WTC11 (cell line): ENCODE measurements around the gene CHN1. TPM values are rescaled to one million over a fixed set of nuclear protein-coding genes. Genes with fewer than 3 reads are reported as not detected.

ENCODE experiments used
- ATAC-seq: fragments of 200-7000 bp; cut with Tn5 transposase; 2 replicates; pipeline ENCODE4 v1.10.0; 2021; ENCODE audit warnings: mild to moderate bottlenecking, moderate library complexity
- CTCF ChIA-PET: fragments of 300-600 bp; sonication (Branson Sonifier 250); formaldehyde crosslinking; loops from one replicate; lab custom pipeline; 2021; ENCODE audit warnings: antibody characterized with exemption; lab: Charles Lee
- POLR2A ChIA-PET: fragments of 350-600 bp; sonication (Branson Sonifier 250); formaldehyde crosslinking; loops from one replicate; lab custom pipeline; 2021; ENCODE audit warnings: antibody characterized with exemption; lab: Charles Lee
- DNase-seq: peaks from one replicate; pipeline ENCODE4 v3.0.0; 2021; ENCODE audit warnings: low spot score
- H3K27ac Mint-ChIP-seq: 2 replicates; pipeline ENCODE4 v1.8.0; 2021; ENCODE audit warnings: mixed read lengths
- H3K27me3 Mint-ChIP-seq: 2 replicates; pipeline ENCODE4 v1.8.0; 2021; ENCODE audit warnings: low read depth, mild to moderate bottlenecking, moderate library complexity, mixed read lengths
- H3K36me3 Mint-ChIP-seq: 2 replicates; pipeline ENCODE4 v1.8.0; 2021; ENCODE audit warnings: mixed read lengths
- H3K4me1 Mint-ChIP-seq: 2 replicates; pipeline ENCODE4 v1.8.0; 2022; ENCODE audit warnings: mixed read lengths
- H3K4me3 Mint-ChIP-seq: 2 replicates; pipeline ENCODE4 v1.8.0; 2021; ENCODE audit warnings: mild to moderate bottlenecking, moderate library complexity, mixed read lengths
- H3K9me3 Mint-ChIP-seq: 2 replicates; pipeline ENCODE4 v1.8.0; 2021; ENCODE audit warnings: mixed read lengths
- AR ChIP-seq: fragments of 250-450 bp; sonication (Bioruptor Pico); IDR thresholded peaks from 2 replicates; pipeline ENCODE4 v1.9.0; 2021; ENCODE audit warnings: mild to moderate bottlenecking
- ATF6 ChIP-seq: sonication (generic); formaldehyde crosslinking; IDR thresholded peaks from 2 replicates; pipeline ENCODE4 v1.8.1; 2023; ENCODE audit warnings: mild to moderate bottlenecking, missing genetic modification reagents
- CBFB ChIP-seq: sonication (generic); formaldehyde crosslinking; IDR thresholded peaks from 2 replicates; pipeline ENCODE4 v1.8.1; 2022; ENCODE audit warnings: mild to moderate bottlenecking, low read depth, missing genetic modification reagents
- CREB1 ChIP-seq: sonication (generic); formaldehyde crosslinking; IDR thresholded peaks from 2 replicates; pipeline ENCODE4 v1.8.0; 2023; ENCODE audit warnings: mild to moderate bottlenecking, missing genetic modification reagents
- FOXK1 ChIP-seq: sonication (generic); formaldehyde crosslinking; IDR thresholded peaks from 2 replicates; pipeline ENCODE4 v1.8.0; 2022; ENCODE audit warnings: mild to moderate bottlenecking, moderate library complexity, missing genetic modification reagents
- FOXP4 ChIP-seq: sonication (generic); formaldehyde crosslinking; IDR thresholded peaks from 2 replicates; pipeline ENCODE4 v1.8.0; 2022; ENCODE audit warnings: mild to moderate bottlenecking, missing genetic modification reagents
- GTF2I ChIP-seq: fragments of 250-450 bp; sonication (Bioruptor Pico); conservative IDR thresholded peaks from 2 replicates; pipeline ENCODE4 v1.4.0; 2021; ENCODE audit warnings: mild to moderate bottlenecking
- HMGXB4 ChIP-seq: sonication (generic); formaldehyde crosslinking; IDR thresholded peaks from 2 replicates; pipeline ENCODE4 v1.8.1; 2023; ENCODE audit warnings: mild to moderate bottlenecking, moderate library complexity, missing genetic modification reagents
- IRF2 ChIP-seq: sonication (generic); formaldehyde crosslinking; IDR thresholded peaks from 2 replicates; pipeline ENCODE4 v1.8.0; 2022; ENCODE audit warnings: low read depth, missing genetic modification reagents, borderline replicate concordance
- MAX ChIP-seq: sonication (generic); formaldehyde crosslinking; IDR thresholded peaks from 2 replicates; pipeline ENCODE4 v1.8.0; 2022; ENCODE audit warnings: mild to moderate bottlenecking, missing genetic modification reagents
- MXD4 ChIP-seq: fragments of 250-450 bp; sonication (Bioruptor Pico); IDR thresholded peaks from 2 replicates; pipeline ENCODE4 v1.8.0; 2021; ENCODE audit warnings: mild to moderate bottlenecking, moderate library complexity, borderline replicate concordance
- MYBL2 ChIP-seq: sonication (generic); formaldehyde crosslinking; IDR thresholded peaks from 2 replicates; pipeline ENCODE4 v1.8.1; 2023; ENCODE audit warnings: mild to moderate bottlenecking, moderate library complexity, missing genetic modification reagents
- PRDM15 ChIP-seq: sonication (generic); formaldehyde crosslinking; IDR thresholded peaks from 2 replicates; pipeline ENCODE4 v1.8.0; 2022; ENCODE audit warnings: missing genetic modification reagents
- SMAD3 ChIP-seq: sonication (generic); formaldehyde crosslinking; IDR thresholded peaks from 2 replicates; pipeline ENCODE4 v1.8.0; 2022; ENCODE audit warnings: missing genetic modification reagents, mild to moderate bottlenecking, borderline replicate concordance
- SP1 ChIP-seq: sonication (generic); formaldehyde crosslinking; conservative IDR thresholded peaks from 2 replicates; pipeline ENCODE4 v1.8.1; 2022; ENCODE audit warnings: missing genetic modification reagents
- TEAD4 ChIP-seq: sonication (generic); formaldehyde crosslinking; IDR thresholded peaks from 2 replicates; pipeline ENCODE4 v1.8.0; 2022; ENCODE audit warnings: mild to moderate bottlenecking, missing genetic modification reagents
- USF2 ChIP-seq: sonication (generic); formaldehyde crosslinking; IDR thresholded peaks from 2 replicates; pipeline ENCODE4 v1.8.1; 2023; ENCODE audit warnings: mild to moderate bottlenecking, missing genetic modification reagents, moderate library complexity
- ZBTB21 ChIP-seq: sonication (generic); formaldehyde crosslinking; IDR thresholded peaks from 2 replicates; pipeline ENCODE4 v1.8.1; 2023; ENCODE audit warnings: mild to moderate bottlenecking, missing genetic modification reagents, borderline replicate concordance
- ZNF121 ChIP-seq: sonication (generic); formaldehyde crosslinking; IDR thresholded peaks from 2 replicates; pipeline ENCODE4 v1.8.0; 2023; ENCODE audit warnings: missing genetic modification reagents
- ZNF263 ChIP-seq: sonication (generic); formaldehyde crosslinking; IDR thresholded peaks from 2 replicates; pipeline ENCODE4 v1.8.1; 2022; ENCODE audit warnings: low read depth, mild to moderate bottlenecking, moderate library complexity, missing genetic modification reagents
- ZNF396 ChIP-seq: fragments of 250-450 bp; sonication (Bioruptor Pico); IDR thresholded peaks from 2 replicates; pipeline ENCODE4 v1.8.0; 2021; ENCODE audit warnings: mild to moderate bottlenecking, moderate library complexity, borderline replicate concordance
- ZNF416 ChIP-seq: fragments of 250-450 bp; sonication (Bioruptor Pico); IDR thresholded peaks from 2 replicates; pipeline ENCODE4 v1.9.0; 2021; ENCODE audit warnings: mild to moderate bottlenecking, inconsistent platforms
- total RNA-seq: library from RNA; stranded (reverse); gene quantifications from 3 replicates; pipeline ENCODE4 v1.2.3, GENCODE V29; 2021

CHN1 gene
- total RNA-seq, 1 experiment from 2014 or later, result 30.0 TPM

GRCh38 chr2:174781298-174781697 lies 223.9 kb downstream of the CHN1 start:
- no peak overlapping the region for H3K27ac Mint-ChIP-seq
- peaks cover 67% of the 10 kb centered on the region for H3K4me1 Mint-ChIP-seq
- DNase-seq (no peak), ATAC-seq (no peak)
- no peak overlapping the region for H3K4me3 Mint-ChIP-seq
- POLR2A ChIA-PET, result no interaction called here
- no peaks in the 10 kb centered on the region; the same call in none of the 2 replicates for H3K27me3 Mint-ChIP-seq
- CTCF ChIA-PET, result interaction anchor here (0.9 to 1.7 kb wide), 5 partner anchors 10 to 84 kb away, joined by 4 to 10 read pairs (median 4); no protein-coding TSS in a partner anchor
- TF ChIP-seq GTF2I (CRISPR knock-in tag) (no peak), ATF6 (CRISPR knock-in tag) (no peak), MAX (CRISPR knock-in tag) (peak; percentile 55), AR (CRISPR knock-in tag) (no peak), SP1 (CRISPR knock-in tag) (no peak), TEAD4 (CRISPR knock-in tag) (no peak)
- no peaks in the 10 kb centered on the region for H3K36me3 Mint-ChIP-seq
- no peaks in the 10 kb centered on the region for H3K9me3 Mint-ChIP-seq

- Mint-ChIP-seq H3K27ac (peak overlapping the region; percentile 53; the same call in 1 of the 2 replicates), H3K9me3 (no peaks in the 10 kb centered on the region), H3K36me3 (no peaks in the 10 kb centered on the region), H3K27me3 (no peaks in the 10 kb centered on the region; the same call in none of the 2 replicates), H3K4me1 (peaks cover 69% of the 10 kb centered on the region), H3K4me3 (no peak overlapping the region)
- no peak for DNase-seq
- CTCF ChIA-PET, result interaction anchor here (0.9 to 1.1 kb wide), 3 partner anchors 32 to 84 kb away, joined by 4 to 10 read pairs (median 4); no protein-coding TSS in a partner anchor
- POLR2A ChIA-PET, result no interaction called here
- no peak for ATAC-seq
- TF ChIP-seq MYBL2 (CRISPR knock-in tag), result no peak
- no peak for TF ChIP-seq PRDM15 (CRISPR knock-in tag)
- no peak for TF ChIP-seq ZNF121
- TF ChIP-seq CREB1 (CRISPR knock-in tag), result no peak
- TF ChIP-seq ZNF416 (CRISPR knock-in tag), result no peak
- TF ChIP-seq ZNF263 (CRISPR knock-in tag), result no peak
- TF ChIP-seq SMAD3, result no peak
- no peak for TF ChIP-seq MXD4 (CRISPR knock-in tag)
- TF ChIP-seq USF2 (CRISPR knock-in tag), result no peak
- TF ChIP-seq ZBTB21, result no peak
- TF ChIP-seq HMGXB4 (CRISPR knock-in tag), result no peak
- TF ChIP-seq CBFB, result no peak
- TF ChIP-seq FOXK1 (CRISPR knock-in tag), result no peak
- no peak for TF ChIP-seq ZNF396 (CRISPR knock-in tag)
- TF ChIP-seq IRF2, result no peak
- TF ChIP-seq FOXP4 (CRISPR knock-in tag), result no peak
Observed at GRCh38 chr2:174780856-174781255, 224.3 kb downstream of the CHN1 start.
